HG03575 (cell line): Measurements from ENCODE around the gene GNG11.

ENCODE experiments used
- ATAC-seq: cut with Tn5 transposase; IDR thresholded peaks from one replicate; pipeline ENCODE4 v1.9.1; 2021; ENCODE audit not compliant: unreplicated experiment, insufficient number of reproducible peaks, low FRiP score; ENCODE audit errors: extremely low read depth

Gene GNG11

GRCh38 chr7:93943816-93944540 is 22.4 kb downstream of the GNG11 start:
- no peak for ATAC-seq

- no peak for ATAC-seq
These were observed 23.1 kb downstream of the GNG11 start for GRCh38 chr7:93944673-93945072.

GRCh38 chr7:93945083-93945482 is 23.5 kb downstream of the GNG11 start:
- ATAC-seq: no peak

- ATAC-seq: no peak
These were observed 24.4 kb downstream of the GNG11 start for GRCh38 chr7:93945756-93946535.

GRCh38 chr7:93948106-93948505 is 26.6 kb downstream of the GNG11 start:
- no peak for ATAC-seq

GRCh38 chr7:93948873-93949272 is 27.3 kb downstream of the GNG11 start:
- no peak for ATAC-seq

GRCh38 chr7:93949423-93949822 is 27.9 kb downstream of the GNG11 start:
- no peak for ATAC-seq

GRCh38 chr7:93955304-93955703 is 33.8 kb downstream of the GNG11 start:
- no peak for ATAC-seq

- ATAC-seq: no peak
These were observed 36.2 kb downstream of the GNG11 start for GRCh38 chr7:93957767-93958166.

GRCh38 chr7:93958216-93958615 is 36.7 kb downstream of the GNG11 start:
- ATAC-seq: no peak

- ATAC-seq: no peak
These were observed 37.1 kb downstream of the GNG11 start for GRCh38 chr7:93958651-93959050.

- no peak for ATAC-seq
These were observed 39.5 kb downstream of the GNG11 start for GRCh38 chr7:93960986-93961385.

GRCh38 chr7:93964262-93964661 is 42.7 kb downstream of the GNG11 start:
- ATAC-seq: no peak

- no peak for ATAC-seq
These were observed 43.3 kb downstream of the GNG11 start for GRCh38 chr7:93964813-93965212.

- ATAC-seq: no peak
These were observed 47.5 kb downstream of the GNG11 start for GRCh38 chr7:93968911-93969620.

- ATAC-seq: no peak
These were observed 50.6 kb downstream of the GNG11 start for GRCh38 chr7:93972029-93972725.

GRCh38 chr7:93973134-93973533 is 51.6 kb downstream of the GNG11 start:
- ATAC-seq: no peak

GRCh38 chr7:93977211-93977950 is 55.8 kb downstream of the GNG11 start:
- no peak for ATAC-seq
